ENCODE measurements around the gene GTF2IRD1. TPM values are rescaled to one million over a fixed set of nuclear protein-coding genes. Genes with fewer than 3 reads are reported as not detected.
"Not testable (repeated sequence)": the region's sequence is repeated elsewhere in the genome, so short reads cannot be mapped to it uniquely, and the experiment has no call there.

Gene GTF2IRD1, protein sequence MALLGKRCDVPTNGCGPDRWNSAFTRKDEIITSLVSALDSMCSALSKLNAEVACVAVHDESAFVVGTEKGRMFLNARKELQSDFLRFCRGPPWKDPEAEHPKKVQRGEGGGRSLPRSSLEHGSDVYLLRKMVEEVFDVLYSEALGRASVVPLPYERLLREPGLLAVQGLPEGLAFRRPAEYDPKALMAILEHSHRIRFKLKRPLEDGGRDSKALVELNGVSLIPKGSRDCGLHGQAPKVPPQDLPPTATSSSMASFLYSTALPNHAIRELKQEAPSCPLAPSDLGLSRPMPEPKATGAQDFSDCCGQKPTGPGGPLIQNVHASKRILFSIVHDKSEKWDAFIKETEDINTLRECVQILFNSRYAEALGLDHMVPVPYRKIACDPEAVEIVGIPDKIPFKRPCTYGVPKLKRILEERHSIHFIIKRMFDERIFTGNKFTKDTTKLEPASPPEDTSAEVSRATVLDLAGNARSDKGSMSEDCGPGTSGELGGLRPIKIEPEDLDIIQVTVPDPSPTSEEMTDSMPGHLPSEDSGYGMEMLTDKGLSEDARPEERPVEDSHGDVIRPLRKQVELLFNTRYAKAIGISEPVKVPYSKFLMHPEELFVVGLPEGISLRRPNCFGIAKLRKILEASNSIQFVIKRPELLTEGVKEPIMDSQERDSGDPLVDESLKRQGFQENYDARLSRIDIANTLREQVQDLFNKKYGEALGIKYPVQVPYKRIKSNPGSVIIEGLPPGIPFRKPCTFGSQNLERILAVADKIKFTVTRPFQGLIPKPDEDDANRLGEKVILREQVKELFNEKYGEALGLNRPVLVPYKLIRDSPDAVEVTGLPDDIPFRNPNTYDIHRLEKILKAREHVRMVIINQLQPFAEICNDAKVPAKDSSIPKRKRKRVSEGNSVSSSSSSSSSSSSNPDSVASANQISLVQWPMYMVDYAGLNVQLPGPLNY
- 1.1 TPM for total RNA-seq

DNA sequence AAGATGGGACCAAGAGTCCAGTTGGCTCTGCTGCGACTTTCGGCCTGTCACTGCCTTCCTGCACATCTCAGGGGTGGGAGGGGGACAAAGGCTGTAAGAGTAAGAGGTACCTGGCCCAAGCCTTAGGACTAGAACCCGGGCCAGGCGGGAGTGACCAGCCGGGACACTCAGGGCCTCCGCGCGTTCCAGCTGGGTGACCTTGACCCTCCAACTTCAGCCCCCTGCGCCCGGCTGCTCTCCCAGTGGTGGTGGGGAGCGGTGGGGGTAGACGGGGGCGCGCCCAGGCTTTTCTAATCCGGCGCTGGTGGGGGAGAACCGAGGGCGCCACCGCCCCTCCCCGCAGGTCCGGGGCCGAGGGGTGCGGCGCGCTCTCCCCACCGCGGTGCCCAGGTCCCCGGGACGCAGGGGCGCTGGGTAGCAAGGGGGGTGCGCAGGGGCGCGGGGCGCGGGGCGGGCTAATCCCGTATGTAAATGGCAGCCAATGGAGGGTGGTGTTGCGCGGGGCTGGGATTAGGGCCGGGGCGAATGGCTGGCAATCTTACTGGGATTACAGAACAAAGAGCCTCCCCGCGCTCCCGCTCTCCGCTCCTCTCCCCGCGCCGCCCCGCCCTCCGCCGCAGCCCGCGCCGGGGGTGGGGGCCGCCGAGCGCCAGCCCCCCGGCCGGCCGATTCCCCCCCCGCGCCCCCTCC is at the start of gene GTF2IRD1:
GTF2IRD1 (plus strand) TSS at position 585 of the 690 bp plus-strand sequence. CDS start 54,175 bp downstream, outside the sequence.
- DNase-seq (ENCODE audit: low read depth in 2 of 3, low spot score in 2 of 3), result peak in 2 of 3 donors; percentile 44 to 47

DNA sequence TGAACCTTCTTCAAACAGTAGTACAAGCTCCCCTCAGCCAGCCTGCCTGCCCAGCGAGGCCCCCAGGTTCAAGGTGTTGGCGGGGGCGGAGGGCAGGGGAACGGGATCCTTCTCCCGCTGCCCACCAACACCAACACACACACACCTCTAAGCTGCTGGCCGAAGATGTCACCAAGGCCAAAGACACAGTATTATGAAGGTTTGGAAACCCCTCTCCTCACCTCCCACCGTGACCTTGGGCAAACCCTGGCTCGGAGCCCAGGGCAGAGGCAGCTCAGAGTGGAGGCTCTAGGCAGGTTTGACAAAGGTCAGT is 49.4 kb upstream of the GTF2IRD1 start:
- DNase-seq (ENCODE audit: low read depth in 2 of 3, low spot score in 2 of 3), result no peak

- no peak for DNase-seq (ENCODE audit: low read depth in 2 of 3, low spot score in 2 of 3)
These were observed 49.0 kb upstream of the GTF2IRD1 start for GRCh38 chr7:74404741-74405140.

DNA sequence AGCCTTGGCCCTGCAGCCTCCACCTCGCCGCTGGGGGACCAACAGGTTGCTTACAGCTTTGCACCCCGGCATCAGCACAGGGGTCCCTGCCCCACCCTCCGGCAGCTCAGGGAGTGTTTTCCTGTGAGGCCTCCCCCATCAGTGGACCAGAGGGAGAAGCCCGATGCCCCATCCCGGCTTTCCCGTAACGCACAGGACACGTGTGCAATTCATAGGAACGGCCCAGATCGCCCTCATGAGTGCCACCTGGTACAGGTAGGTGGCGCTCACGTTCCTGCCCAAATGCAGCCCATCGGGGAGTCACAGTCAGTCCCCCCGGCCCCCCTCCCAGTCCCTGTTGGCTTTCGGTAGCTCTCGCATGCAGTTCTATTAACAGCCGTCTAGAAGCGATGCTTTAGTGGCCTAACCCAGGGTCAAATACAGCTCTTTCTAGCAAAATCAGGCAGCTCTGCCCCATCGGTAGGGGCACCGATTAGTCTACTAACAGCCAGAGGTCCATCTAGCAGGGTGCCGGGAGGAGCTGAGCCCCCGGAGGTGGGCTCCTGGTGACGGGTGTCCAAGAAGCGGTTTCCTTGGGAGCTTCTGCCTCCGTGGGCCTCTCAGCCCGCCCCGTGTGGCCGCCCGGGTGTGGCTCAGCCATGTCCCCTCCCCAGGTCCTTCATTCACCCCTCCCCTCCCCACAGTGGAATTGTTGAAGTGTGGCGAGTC is 48.4 kb upstream of the GTF2IRD1 start:
- peak in 1 of 3 donors; percentile 16 for DNase-seq (ENCODE audit: low read depth in 2 of 3, low spot score in 2 of 3)

DNA sequence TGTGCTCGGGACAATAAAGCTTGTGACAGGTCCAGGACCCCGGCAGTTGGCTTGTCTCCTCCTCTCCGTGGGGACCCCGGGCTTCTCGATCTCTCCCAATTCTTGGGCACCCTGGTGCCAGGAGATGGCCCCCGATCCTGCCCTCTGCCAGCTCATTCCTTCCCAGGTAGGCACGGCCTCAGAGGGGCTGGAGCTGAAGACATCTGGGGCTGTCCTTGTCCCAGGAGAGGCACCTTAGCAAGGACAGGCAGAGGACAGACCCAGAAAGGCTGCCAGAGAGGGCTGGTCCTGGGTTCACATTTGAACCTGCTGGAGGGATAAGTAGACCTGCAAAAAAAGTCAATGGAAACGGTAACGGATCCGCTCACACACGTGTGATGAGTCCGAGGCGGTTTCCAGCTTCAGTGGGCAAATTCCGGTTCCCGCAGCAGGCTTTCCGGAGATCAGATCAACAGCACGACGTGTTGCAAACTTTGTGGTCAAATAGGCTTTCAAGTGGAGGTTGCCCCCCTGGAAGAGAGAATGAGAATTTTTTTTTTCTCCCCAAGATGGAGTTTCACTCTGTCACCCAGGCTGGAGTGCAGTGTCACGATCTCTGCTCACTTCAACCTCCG is 47.7 kb upstream of the GTF2IRD1 start:
- peak in 1 of 3 donors; percentile 22 for DNase-seq (ENCODE audit: low read depth in 2 of 3, low spot score in 2 of 3)

- no peak for DNase-seq (ENCODE audit: low read depth in 2 of 3, low spot score in 2 of 3)
These were observed 45.7 kb upstream of the GTF2IRD1 start for GRCh38 chr7:74407958-74408357.

DNA sequence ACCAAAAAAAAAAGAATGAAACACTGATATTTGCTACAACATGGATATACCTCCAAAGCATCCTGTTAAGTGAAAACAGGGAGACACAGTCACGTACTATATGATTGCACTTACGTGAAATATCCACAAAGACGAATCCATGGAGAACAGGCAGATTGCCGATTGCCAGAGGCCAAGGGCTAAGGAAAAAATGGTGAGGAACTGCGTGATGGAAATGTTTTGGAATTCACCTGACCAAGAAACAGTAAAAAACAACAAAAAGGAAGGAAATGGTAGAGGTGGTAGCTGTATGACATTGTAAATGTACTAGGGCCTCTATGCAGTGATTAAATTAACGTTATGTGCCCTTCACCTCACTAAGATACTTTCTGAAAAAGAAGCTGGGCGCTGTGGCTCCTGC is 44.1 kb upstream of the GTF2IRD1 start:
- DNase-seq (ENCODE audit: low read depth in 2 of 3, low spot score in 2 of 3), result no peak

- DNase-seq (ENCODE audit: low read depth in 2 of 3, low spot score in 2 of 3), result no peak
These were observed 42.9 kb upstream of the GTF2IRD1 start for GRCh38 chr7:74410772-74411171.

DNA sequence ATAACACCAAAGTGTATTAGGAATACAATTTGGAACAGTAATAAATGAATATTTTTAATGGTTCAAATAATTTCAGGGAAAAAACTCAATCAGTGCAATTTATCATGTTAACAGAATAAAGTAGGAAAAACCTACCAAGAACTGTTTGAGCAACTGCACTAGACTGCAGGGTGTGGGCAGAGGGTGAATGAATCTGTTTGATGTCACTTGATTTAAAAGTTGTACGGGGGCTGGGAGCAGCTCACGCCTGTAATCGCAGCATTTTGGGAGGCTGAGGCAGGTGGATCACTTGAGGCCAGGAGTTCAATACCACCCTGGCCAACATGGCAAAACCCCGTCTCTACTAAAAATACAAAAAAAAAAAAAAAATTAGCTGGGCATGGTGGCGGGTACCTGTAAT is 42.1 kb upstream of the GTF2IRD1 start:
- DNase-seq (ENCODE audit: low read depth in 2 of 3, low spot score in 2 of 3), result not testable (repeated sequence)

DNA sequence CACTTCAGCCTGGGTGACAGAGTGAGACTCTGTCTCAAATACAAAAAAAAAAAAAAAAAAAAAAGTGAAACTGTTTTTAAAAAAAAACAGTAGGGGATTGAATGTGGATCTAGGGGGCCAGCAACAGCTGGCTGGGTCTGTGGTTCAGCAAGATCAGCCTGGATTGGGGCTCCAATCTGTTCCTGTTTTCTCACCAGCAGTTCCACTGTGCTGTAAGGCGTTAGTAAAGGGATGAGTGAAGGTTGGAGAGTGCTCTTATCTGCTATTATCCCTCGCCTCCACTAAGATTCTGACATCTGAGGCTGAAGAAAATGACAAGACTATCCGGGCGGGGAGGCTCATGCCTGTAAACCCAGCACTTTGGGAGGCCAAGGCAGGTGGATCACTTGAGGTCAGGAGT is 41.6 kb upstream of the GTF2IRD1 start:
- peak in 1 of 3 donors; percentile 63 for DNase-seq (ENCODE audit: low read depth in 2 of 3, low spot score in 2 of 3)

DNA sequence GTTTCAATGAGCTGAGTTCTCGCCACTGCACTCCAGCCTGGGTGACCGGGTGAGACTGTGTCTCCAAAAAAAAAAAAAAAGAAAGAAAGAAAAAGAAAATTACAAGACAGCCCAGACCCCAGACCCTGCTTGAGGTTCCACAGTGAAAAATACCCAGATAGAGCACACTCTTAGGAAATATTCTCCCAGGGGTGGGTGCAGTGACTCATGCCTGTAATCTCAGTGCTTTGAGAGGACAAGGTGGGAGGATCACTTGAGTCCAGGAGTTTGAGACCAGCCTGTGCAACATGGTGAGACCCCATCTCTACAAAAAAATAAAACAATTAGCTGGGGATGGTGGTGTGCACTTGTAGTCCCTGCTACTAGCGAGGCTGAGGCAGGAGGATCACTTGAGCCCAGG is 41.1 kb upstream of the GTF2IRD1 start:
- DNase-seq (ENCODE audit: low read depth in 2 of 3, low spot score in 2 of 3), result no peak

GRCh38 chr7:74414595-74415333 is 38.9 kb upstream of the GTF2IRD1 start:
- not testable (repeated sequence) for DNase-seq (ENCODE audit: low read depth in 2 of 3, low spot score in 2 of 3)

GRCh38 chr7:74417419-74417971 is 36.2 kb upstream of the GTF2IRD1 start:
- DNase-seq (ENCODE audit: low read depth in 2 of 3, low spot score in 2 of 3), result peak; percentile 37 to 68 (median 40)

GRCh38 chr7:74418076-74418475 is 35.6 kb upstream of the GTF2IRD1 start:
- DNase-seq (ENCODE audit: low read depth in 2 of 3, low spot score in 2 of 3), result no peak

DNA sequence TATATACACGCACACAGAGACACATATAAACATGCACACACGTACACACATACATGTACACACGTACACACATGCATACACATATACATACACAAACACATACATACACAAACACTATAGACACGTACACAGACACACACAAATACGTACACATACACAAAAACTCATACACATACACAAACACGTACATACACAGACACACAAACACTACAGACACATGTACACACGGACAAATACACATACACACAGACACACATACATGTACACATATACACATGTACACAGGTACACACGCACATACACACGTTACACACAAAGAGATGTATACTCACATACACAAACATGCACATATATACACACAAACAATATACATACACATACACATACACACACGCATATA is 35.2 kb upstream of the GTF2IRD1 start:
- DNase-seq (ENCODE audit: low read depth in 2 of 3, low spot score in 2 of 3), result no peak

GRCh38 chr7:74419232-74419631 is 34.5 kb upstream of the GTF2IRD1 start:
- DNase-seq (ENCODE audit: low read depth in 2 of 3, low spot score in 2 of 3), result not testable (repeated sequence)

- DNase-seq (ENCODE audit: low read depth in 2 of 3, low spot score in 2 of 3), result no peak
These were observed 33.7 kb upstream of the GTF2IRD1 start for GRCh38 chr7:74420006-74420405.

GRCh38 chr7:74424291-74424880 is 29.3 kb upstream of the GTF2IRD1 start:
- no peak for DNase-seq (ENCODE audit: low read depth in 2 of 3, low spot score in 2 of 3)

- DNase-seq (ENCODE audit: low read depth in 2 of 3, low spot score in 2 of 3), result no peak
These were observed 25.7 kb upstream of the GTF2IRD1 start for GRCh38 chr7:74428023-74428422.
